GM19240 (cell line): ENCODE data around the gene CIRBP.

Experiments
- DNase-seq: peaks from one replicate; pipeline ENCODE4 v3.0.0; 2011; ENCODE audit warnings: low spot score; ENCODE audit not compliant: insufficient read length

The CIRBP gene

DNA sequence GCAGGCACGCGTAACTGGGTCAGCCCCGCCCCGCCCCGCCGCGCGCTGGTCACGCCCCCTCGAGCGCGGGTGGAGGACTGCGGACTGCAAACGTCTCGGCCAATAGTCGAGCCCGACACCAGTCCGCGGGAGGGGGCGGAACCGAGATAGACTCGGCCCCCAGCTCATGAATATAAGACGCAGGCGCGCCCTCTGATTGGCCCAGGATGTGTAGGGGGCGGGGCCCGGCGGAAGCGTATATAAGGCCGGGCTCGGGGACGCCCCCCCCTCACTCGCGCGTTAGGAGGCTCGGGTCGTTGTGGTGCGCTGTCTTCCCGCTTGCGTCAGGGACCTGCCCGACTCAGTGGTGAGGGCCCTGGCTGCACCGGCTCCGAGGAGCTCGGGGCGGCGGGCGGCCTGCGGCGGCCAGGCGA, at the start of gene CIRBP:
Gene CIRBP, plus strand, starts transcription at position 268 of the 413 bp plus-strand sequence. CDS start 1,602 bp downstream, outside the sequence.
- peak; percentile 97 for DNase-seq

DNA sequence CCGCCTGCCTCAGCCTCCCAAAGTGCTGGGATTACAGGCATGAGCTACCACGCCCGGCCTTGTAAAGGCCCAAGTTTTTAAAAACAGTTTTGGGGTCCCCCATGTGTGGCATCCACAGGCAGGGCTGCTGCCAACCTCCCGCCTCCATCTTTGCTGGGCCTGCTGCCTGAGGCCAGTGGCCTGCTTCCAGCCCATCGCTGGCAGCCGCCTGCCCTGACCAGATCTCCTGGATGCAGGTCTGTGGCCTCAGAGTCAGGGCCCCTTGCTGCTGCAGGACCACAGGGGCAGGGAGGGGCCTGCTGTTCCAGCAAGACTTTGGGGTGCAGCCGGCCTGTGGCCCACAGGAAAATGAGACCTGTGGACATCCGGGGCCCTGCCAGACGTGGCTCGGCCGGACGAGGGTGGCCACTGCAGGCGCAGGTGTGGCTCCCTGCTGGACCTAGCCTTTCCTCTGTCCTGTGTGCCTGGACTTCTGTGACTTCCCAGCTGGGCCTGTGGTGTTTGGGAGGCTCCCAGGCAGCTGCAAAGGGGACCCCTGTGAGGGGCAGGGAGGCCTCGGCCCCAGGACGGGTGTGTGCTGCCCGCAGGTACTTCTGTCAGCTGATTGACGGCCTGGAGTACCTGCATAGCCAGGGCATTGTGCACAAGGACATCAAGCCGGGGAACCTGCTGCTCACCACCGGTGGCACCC, 49.2 kb upstream of the CIRBP start:
- DNase-seq: no peak

DNA sequence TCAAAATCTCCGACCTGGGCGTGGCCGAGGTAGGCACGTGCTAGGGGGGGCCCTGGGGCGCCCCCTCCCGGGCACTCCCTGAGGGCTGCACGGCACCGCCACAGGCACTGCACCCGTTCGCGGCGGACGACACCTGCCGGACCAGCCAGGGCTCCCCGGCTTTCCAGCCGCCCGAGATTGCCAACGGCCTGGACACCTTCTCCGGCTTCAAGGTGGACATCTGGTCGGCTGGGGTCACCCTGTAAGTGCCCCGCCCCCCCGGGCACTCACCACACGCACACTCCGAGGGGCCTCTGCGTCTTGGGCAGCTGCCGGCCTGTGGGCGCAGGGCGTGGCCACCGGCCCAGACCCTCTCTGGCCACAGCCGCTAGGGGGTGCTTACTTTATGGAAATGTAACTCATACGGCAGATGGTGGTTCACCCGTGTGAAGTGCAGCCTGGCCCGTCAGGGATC, 48.6 kb upstream of the CIRBP start:
- no peak for DNase-seq

DNA sequence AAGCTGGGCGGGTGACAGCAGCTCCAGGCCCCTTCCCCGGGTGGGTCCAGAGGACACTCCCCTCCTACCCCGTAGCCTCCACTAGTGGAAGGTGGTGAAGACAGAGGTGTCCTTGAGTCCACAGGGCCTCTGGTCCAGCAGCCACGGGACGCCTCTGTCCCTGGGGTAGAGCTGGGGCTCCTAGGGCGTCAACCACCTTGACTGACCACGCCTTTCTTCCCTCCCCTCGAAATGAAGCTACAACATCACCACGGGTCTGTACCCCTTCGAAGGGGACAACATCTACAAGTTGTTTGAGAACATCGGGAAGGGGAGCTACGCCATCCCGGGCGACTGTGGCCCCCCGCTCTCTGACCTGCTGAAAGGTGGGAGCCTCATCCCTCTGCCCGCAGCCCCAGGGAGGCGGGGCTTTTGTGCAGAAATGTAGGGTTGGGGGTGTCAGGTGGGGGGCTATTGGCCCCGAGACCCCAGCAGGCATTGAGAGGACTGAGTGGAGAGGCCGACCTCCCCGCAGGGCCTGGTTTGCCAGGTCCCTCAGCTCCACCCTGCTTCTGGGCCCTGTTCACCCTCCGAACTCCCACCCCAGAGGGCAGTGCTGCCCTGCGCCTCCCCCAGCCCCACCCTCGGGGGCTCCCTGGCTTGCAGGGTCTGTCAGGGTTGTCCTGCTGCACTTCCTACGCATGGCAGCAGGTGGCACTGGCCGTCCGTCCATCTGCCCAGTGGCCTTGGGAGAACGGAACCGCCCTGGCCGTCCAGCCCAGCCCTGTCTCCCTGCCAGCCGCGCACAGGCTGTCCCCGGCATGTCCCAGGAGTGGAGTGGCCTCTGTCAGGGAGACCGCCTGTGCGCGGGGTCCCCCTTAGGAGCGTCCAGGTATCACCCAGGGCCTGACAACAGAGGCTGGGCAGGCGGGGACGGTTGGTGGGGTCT, 47.9 kb upstream of the CIRBP start:
- no peak for DNase-seq

DNA sequence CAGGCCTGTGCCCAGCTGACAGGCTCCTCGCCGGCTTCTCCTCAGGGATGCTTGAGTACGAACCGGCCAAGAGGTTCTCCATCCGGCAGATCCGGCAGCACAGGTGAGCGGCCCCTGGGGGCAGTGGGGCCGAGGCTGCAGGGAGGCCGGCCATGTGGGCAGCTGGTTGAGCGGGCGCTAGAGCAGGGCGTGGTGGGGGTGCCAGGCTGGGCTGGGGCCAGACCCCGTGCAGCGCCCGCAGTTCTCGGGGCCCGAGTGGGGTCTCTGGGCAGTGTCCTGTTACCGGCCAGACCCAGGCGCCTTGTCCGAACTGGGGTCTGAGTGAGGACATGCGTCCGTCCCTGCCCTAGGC, 47.3 kb upstream of the CIRBP start:
- DNase-seq: no peak

DNA sequence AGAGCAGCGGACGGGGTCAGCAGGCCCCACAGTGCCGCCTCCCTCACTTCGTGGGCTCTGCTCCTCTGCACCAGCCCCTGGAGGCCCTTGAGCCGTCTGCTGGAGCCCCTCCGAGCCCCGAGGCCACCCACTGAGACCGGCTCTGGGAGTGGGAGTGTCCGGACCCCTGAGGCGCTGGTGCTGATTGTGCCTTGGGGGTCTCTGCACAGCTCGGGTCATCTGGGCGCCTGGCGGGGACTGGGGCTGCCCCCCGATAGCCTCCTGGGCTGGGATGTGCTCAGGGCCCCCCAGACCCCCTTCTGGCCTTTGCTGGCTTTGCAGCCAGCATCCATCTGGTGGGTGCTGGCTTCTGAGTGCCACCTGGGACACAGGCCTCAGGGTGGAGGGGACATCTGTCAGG, 46.7 kb upstream of the CIRBP start:
- no peak for DNase-seq

DNA sequence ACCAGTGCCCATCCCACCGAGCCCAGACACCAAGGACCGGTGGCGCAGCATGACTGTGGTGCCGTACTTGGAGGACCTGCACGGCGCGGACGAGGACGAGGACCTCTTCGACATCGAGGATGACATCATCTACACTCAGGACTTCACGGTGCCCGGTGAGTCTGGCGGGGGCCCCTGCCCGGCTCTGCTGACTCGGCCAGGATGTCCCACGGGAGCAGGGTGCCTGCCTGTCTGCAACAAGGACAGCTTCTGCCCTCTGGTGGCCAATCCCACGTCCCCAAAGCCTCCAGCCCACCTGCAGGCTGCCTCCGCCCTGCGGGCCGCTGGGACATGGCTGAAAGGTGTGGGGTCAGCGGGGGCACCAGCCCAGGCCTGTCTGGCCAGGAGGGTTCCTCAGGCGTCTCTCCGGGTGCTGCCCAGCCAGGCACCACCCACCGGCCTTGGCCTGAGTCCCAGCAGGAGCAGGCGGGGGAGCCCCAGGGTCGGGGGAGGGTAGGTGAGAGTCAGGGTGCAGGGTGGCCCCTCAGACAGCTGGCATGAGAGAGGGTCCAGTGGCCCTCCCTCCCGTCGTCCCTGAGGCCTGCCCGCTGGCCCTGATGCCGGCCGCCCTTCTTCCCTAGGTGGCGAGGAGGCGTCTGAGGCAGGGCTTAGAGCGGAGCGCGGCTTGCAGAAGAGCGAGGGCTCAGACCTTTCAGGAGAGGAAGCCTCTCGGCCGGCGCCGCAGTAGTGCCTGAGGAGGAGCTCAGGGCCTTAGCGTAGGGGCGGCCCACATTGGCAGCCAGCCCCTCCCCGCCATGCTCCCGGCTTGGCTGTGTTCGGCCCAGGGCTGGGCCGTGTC, 45.9 kb upstream of the CIRBP start:
- peak; percentile 84 for DNase-seq

DNA sequence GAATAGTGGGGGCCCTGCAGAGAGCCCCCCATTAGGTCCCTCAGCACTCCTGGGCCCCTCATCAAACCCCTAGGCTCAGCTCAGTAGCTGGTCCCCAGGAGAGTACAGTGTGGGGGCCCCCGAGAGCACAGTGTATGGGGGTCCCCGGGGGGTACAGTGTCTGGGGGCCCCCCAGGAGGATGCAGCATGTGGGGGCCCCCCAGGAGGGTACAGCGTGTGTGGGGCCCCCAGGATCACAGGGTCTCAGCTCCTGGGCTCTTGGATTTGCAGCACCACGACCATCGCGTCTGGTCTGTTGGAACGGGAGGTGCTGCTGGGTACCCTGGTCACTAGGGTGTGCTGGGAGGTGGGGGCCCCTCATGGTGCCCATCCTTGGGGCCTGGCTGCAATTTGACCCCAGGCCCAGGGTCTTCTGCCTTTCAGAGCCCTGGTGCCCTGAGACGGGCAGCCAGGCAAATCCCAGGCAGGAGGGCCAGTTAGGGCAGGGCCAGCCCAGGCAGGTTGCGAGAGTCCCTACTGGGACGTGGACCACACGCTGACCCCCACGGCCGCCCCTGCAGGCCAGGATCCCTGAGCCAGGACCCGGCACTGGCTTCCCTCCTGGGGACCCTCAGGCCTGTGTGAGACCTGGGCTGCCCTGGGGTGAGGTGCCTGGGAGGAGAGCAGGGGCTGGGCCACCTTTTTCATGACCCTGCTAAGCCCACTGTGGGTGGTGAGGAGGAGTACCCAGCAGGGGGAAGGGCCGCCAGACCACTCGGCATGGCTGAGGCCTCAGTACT, 44.9 kb upstream of the CIRBP start:
- no peak for DNase-seq

DNA sequence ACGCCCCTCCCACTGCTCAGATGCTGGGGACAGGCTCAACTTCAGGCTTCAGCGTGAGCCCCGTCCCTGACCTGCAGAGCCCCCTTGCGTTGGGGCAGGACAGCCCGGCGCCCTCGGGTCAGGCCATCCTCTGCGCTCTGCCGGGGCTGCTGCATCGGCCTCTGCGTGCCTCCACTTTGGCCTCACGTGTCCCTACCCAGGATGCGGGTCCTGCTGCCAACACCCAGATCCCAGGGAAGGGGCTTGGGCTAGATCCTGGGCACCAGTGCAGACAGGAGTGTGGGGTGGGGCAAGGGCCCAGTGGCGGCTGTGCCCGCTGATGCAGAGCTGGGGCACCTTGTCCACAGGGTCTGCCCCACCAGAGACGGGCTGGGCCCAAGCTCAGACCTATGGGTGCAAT, 44.3 kb upstream of the CIRBP start:
- DNase-seq: no peak

DNA sequence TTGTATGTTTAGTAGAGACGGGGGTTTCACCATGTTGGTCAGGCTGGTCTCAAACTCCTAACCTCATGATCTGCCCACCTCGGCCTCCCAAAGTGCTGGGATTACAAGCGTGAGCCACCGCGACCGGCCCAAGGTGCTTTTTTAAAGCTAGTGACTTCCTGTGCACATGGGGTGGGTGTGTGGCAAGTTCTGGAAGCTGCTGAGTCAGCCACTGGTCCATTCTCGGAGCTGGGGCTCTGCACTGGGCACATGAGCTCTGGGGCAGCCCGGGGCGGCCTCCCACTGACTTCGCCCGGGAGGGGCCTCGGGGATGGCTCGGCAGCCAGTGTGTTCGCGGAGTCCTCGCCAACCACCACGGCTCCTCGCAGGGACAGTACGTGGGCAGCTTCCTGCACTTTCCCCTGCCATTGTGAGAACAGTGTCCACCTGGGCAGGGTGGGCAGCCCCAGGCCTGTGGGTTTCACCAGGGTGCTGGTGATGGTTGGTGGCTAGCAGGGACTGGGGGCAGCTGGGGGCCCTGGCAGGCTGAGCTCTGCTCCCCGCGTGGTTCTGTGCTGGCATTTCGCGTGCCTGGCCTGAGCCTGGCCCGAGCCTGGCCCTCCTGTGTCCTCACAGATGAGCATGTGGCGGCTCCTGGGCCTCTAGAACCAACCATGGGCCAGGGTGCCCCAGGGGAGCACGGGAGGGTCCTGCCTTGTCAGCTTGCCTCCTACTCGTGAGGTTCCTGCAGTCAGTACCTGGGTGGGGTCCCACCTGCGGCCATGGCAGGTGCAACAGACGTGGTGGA, 43.5 kb upstream of the CIRBP start:
- no peak for DNase-seq

DNA sequence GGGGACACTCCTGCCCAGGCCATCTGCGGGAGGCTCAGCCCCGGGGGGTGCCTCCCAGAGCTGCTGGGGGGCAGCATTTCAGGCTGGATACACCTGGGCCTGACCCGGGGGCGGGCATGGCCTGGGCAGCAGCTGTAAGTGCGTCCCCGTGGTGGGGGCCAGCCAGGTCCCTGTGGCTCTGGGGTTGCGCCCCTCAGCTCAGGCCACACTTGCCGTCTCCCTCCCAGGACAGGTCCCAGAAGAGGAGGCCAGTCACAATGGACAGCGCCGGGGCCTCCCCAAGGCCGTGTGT, 43.0 kb upstream of the CIRBP start:
- DNase-seq: no peak

DNA sequence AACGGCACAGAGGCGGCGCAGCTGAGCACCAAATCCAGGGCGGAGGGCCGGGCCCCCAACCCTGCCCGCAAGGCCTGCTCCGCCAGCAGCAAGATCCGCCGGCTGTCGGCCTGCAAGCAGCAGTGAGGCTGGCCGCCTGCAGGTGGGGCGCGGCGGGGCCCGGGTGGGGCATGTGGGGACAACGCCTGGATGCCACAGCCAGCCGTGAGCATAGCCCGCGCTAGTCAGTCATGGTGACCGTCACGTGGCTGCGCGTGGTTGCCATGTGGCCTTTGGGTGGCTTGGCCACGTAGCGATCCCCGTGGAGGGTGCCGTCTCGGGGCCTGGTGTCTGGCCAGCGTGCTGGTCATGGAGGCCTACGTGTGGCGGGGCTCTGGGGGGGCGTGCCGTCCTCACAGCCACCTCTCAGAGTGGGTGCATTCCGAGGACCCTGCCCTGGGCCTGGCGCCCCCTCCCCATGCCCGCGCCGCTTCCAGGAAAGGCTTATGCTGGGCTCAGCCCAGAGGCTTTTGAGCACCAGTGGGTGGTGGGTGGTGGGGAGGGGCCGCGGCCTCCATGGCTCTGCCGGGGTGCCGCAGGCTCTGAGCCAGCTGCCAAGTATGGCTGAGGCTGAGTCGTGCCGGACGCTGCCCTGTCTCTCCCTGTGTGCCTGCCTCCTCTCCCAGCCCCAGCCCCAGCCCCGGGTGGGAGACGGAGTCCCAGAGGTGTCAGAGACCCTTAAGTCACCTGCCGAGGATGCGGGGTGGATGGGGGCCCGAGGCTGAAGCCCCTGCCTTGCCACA, 42.4 kb upstream of the CIRBP start:
- no peak for DNase-seq

DNA sequence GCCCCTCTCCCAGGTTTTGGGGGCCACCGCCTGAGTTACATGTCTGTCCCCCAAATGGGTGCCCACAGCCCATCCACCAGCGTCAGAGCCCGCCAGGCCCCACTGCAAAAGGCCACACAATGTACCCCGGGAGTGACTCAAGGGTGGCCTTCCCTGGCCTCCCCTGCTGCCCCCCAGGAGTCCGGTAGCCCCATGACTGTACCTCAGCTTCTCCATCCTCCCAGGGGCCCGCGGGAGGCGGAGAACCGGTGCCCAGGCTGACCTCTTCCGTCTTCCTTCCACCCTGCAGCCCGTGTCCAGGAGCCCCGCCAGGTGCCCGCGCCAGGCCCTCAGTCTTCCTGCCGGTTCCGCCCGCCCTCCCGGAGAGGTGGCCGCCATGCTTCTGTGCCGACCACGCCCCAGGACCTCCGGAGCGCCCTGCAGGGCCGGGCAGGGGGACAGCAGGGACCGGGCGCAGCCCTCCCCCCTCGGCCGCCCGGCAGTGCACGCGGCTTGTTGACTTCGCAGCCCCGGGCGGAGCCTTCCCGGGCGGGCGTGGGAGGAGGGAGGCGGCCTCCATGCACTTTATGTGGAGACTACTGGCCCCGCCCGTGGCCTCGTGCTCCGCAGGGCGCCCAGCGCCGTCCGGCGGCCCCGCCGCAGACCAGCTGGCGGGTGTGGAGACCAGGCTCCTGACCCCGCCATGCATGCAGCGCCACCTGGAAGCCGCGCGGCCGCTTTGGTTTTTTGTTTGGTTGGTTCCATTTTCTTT, 41.7 kb upstream of the CIRBP start:
- no peak for DNase-seq

DNA sequence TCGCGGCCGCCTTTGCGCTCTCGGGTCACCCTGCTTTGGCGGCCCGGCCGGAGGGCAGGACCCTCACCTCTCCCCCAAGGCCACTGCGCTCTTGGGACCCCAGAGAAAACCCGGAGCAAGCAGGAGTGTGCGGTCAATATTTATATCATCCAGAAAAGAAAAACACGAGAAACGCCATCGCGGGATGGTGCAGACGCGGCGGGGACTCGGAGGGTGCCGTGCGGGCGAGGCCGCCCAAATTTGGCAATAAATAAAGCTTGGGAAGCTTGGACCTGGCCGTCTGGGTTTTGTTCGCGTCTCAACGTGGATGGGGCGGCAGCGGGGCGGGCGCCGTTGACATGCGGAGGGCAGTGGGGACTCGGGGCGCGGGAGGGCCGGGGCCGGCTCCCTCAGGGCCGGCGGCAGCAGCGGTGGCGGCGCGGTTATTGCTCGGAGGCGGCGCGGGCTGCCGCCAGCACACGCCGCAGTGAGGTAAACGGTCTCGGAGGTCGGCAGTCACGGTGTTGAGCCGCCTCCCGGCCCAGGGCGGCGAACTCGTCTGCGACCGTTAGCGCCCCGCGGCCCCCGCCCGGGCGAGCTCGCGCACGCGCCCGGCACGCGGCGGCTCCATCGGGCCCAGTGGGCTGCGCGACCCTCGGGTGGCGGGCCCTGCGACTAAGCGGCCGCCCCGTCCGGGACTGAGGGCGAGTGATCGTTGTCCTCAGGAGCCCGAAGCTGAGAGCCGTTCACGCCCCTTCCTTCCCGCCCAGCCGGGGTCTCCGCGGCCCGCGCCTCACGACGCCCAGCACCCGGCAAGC, 40.8 kb upstream of the CIRBP start:
- no peak for DNase-seq

DNA sequence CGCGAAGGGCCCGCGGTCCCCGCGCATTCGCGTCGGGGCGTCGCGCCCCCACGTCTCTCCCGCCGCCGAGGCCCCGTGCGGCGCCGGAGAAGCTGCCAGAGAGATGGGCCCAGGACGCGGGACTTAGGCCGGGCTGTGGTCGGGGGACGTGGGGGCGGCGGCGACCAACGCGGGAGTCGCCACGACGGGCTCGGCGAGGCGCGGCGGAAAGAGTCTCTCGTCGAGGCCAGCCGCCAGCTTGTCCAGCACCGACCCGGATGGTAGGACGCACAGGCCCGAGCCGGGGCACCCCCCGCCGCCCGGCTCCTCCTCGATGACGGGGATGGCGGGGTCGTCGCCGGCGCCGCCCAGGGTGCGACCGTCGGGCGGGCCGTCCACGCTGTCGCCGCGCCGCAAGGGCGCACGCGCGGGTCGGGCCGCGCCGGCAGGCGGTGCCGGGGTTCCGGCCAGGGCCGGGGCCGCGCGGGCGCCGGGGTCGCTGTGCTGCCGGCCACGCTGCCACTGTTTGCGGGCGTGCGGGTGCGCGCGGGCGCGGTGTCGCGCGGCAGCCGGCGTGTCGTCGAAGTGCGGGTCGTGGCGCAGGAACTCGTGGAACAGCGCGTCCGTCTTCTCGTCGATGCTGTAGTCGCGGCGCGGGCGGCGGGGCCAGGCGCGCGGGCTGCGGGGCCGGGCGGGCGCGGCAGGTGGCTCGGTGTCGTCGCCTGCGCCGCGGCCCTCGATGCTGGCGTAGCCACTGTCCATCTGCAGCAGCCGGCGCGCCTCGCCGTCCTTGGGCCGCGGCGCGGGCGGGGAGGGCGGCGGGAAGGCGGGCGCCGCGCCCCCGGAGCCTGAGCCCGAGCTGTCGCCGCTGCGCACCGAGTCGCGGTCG, 39.8 kb upstream of the CIRBP start:
- DNase-seq: no peak

DNA sequence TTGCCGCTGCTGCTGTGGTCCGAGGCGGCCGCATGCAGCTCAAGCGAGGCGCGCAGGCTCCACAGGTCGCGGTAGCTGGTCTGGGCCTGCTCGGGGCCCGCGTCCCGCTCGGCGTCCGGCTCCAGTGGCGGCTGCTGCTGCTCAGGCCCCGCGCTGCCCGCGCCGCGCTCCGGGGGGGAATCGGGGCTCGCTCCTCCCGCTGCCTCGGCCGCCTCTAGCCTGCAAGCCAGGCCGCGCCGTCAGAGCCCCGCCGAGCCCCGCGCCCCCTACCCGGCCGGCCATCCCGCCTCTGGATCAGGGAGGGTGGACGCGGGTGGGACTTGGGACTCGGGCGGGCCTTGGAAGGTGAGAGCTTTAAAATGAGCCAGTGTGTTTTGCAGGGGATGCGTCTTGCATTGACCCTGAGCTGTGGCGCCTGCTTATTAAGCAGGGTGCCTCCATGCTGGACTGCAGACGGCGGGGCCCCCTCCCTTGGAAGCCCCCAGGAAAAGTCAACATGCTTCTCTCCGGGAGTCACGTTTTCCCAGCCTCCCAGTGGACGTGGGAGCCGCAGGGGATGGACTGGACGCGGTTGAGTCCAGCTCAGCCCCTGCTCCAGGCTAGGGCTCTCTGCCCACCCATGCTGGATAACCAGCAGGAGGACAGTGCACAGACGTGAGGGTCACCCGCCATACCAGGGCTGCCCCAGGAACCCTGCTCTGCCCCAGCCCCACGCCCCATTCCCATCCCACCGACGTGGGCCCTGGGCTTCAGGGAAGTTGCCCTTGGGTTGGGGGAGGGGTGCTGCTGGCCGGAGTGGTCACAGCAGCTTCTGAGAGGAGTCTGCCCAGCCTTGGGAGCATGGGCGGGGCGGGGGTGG, 39.0 kb upstream of the CIRBP start:
- DNase-seq: no peak
